GM12878 (cell line): ENCODE measurements around the gene TAF11L12. TPM values are rescaled to one million over a fixed set of nuclear protein-coding genes. Genes with fewer than 3 reads are reported as not detected.

Source experiments
- ATAC-seq: fragments of 200-7000 bp; cut with Tn5 transposase; 3 replicates; pipeline ENCODE4 v1.9.1; 2020; ENCODE audit warnings: mild to moderate bottlenecking, moderate library complexity
- BruUV-seq: library from RNA; stranded (reverse); fragments of 400-500 nt; replicated peaks from 2 replicates; lab custom pipeline; 2021; lab: Mats Ljungman, UMichigan
- CTCF ChIA-PET: fragments of 300-600 bp; sonication (Branson Sonifier 250); formaldehyde crosslinking; extraction: SDS; loops from one replicate; lab custom pipeline; 2021; ENCODE audit warnings: inconsistent platforms; lab: Yijun Ruan, JAX
- POLR2A ChIA-PET: fragments of 350-600 bp; formaldehyde crosslinking; extraction: SDS; loops from one replicate; lab custom pipeline; 2021; ENCODE audit warnings: inconsistent platforms; lab: Charles Lee
- RAD21 ChIA-PET: fragments of 300-600 bp; sonication (Branson Sonifier 250); formaldehyde crosslinking; loops from one replicate; lab custom pipeline; 2023; ENCODE audit warnings: antibody characterized with exemption; ENCODE audit not compliant: unreplicated experiment; lab: Charles Lee
- SMC1A ChIA-PET: fragments of 300-600 bp; sonication (Branson Sonifier 250); formaldehyde crosslinking; loops from one replicate; lab custom pipeline; 2023; ENCODE audit not compliant: unreplicated experiment, uncharacterized antibody; lab: Charles Lee
- DNase-seq: peaks from one replicate; pipeline ENCODE4 v3.0.0-alpha.2; 2011; ENCODE audit warnings: low read depth, low spot score
- FAIRE-seq: peaks from 3 replicates; lab custom pipeline; 2011; peaks lifted over from hg19 to GRCh38; lab: Jason Lieb, UNC
- H2AFZ ChIP-seq: 2 replicates; pipeline ENCODE4 v1.6.0; 2011; ENCODE audit warnings: low read depth, low read length, control low read depth; ENCODE audit not compliant: control insufficient read depth
- H3K27ac ChIP-seq: 2 replicates; pipeline ENCODE4 v1.5.1; 2011; ENCODE audit warnings: control low read depth; ENCODE audit not compliant: control insufficient read depth, insufficient read depth
- H3K27me3 ChIP-seq, 2 experiments: replicated peaks in 1 of 2; 2 replicates each; pipeline versions ENCODE4 v1.6.0 to v1.6.1; 2011; ENCODE audit warnings: low read length in 1 of 2; ENCODE audit not compliant: control insufficient read depth in 2 of 2, insufficient read depth in 2 of 2
- H3K36me3 ChIP-seq, 2 experiments: 2 replicates each; pipeline ENCODE4 v1.5.1; 2011; ENCODE audit warnings: low read length in 1 of 2; ENCODE audit not compliant: control insufficient read depth in 2 of 2, insufficient read depth in 2 of 2
- H3K4me1 ChIP-seq: 2 replicates; pipeline ENCODE4 v1.6.1; 2011; ENCODE audit warnings: mild to moderate bottlenecking, low read length, moderate library complexity, mixed read lengths; ENCODE audit not compliant: control insufficient read depth, insufficient read depth
- H3K4me2 ChIP-seq: 2 replicates; pipeline ENCODE4 v1.6.0; 2011; ENCODE audit warnings: control low read depth; ENCODE audit not compliant: control insufficient read depth, insufficient read depth
- H3K4me3 ChIP-seq: fragments of 200-600 bp; sonication (generic); 2 replicates; pipeline ENCODE4 v1.5.1; 2016
- H3K79me2 ChIP-seq: 2 replicates; pipeline ENCODE4 v1.6.0; 2011; ENCODE audit warnings: low read length; ENCODE audit not compliant: control insufficient read depth, insufficient read depth
- H3K9ac ChIP-seq: 2 replicates; pipeline ENCODE4 v1.8.0; 2011; ENCODE audit warnings: low read length, control low read depth, mixed read lengths; ENCODE audit not compliant: control insufficient read depth, insufficient read depth
- H3K9me3 ChIP-seq: replicated peaks from 3 replicates; pipeline ENCODE4 v1.5.1; 2011; ENCODE audit warnings: mild to moderate bottlenecking, low read length; ENCODE audit not compliant: control insufficient read depth, insufficient read depth
- H4K20me1 ChIP-seq: 2 replicates; pipeline ENCODE4 v1.6.0; 2011; ENCODE audit not compliant: control insufficient read depth, insufficient read depth
- ASH2L ChIP-seq: fragments of 300-600, 200-600 bp; sonication (generic); IDR thresholded peaks from 2 replicates; pipeline ENCODE4 v1.6.1; 2017; ENCODE audit warnings: low read depth, mild to moderate bottlenecking, borderline replicate concordance
- EGR1 ChIP-seq, 2 experiments: IDR thresholded peaks; 1 replicate in 1 of 2; 2 replicates in 1 of 2; pipeline ENCODE4 v1.6.1; 2011 to 2012; ENCODE audit warnings: low read depth in 2 of 2, low read length in 2 of 2, borderline replicate concordance in 1 of 2, mild to moderate bottlenecking in 1 of 2, moderate library complexity in 1 of 2
- NFYA ChIP-seq: IDR thresholded peaks from 2 replicates; pipeline ENCODE4 v1.6.1; 2011; ENCODE audit warnings: low read depth, mild to moderate bottlenecking, low read length, improper control_type of control experiment, borderline replicate concordance
- NFYB ChIP-seq: IDR thresholded peaks from 2 replicates; pipeline ENCODE4 v1.6.1; 2011; ENCODE audit warnings: low read depth, mild to moderate bottlenecking, low read length, improper control_type of control experiment, moderate library complexity; ENCODE audit not compliant: insufficient read depth
- PAX5 ChIP-seq: IDR thresholded peaks from 2 replicates; pipeline ENCODE4 v1.6.1; 2011; ENCODE audit warnings: low read depth, low read length, borderline replicate concordance
- RAD51 ChIP-seq: fragments of 450-650 bp; IDR thresholded peaks from 2 replicates; pipeline ENCODE4 v1.6.1; 2016; ENCODE audit warnings: moderate library complexity, mild to moderate bottlenecking, inconsistent platforms
- RELA ChIP-seq: fragments of 450-650 bp; IDR thresholded peaks from 2 replicates; pipeline ENCODE4 v1.8.0; 2014; ENCODE audit warnings: borderline replicate concordance; ENCODE audit not compliant: partially characterized antibody
- SMARCA5 ChIP-seq: fragments of 450-650 bp; IDR thresholded peaks from 2 replicates; pipeline ENCODE4 v1.6.1; 2017; ENCODE audit warnings: mild to moderate bottlenecking
- SREBF2 ChIP-seq: IDR thresholded peaks from 2 replicates; pipeline ENCODE4 v1.6.1; 2012; ENCODE audit warnings: mild to moderate bottlenecking, low read length
- SUPT20H ChIP-seq: IDR thresholded peaks from 2 replicates; pipeline ENCODE4 v1.6.1; 2011; ENCODE audit warnings: low read depth, mild to moderate bottlenecking, low read length, moderate library complexity, borderline replicate concordance; ENCODE audit not compliant: control insufficient read depth
- TCF3 ChIP-seq: IDR thresholded peaks from 2 replicates; pipeline ENCODE4 v1.6.1; 2012; ENCODE audit warnings: low read depth, mild to moderate bottlenecking, low read length, borderline replicate concordance; ENCODE audit not compliant: insufficient read depth
- WGBS: methylation state at CpG from one replicate; pipeline ENCODE4 v1.1.6; 2016; ENCODE audit warnings: low lambda C conversion rate; ENCODE audit not compliant: insufficient replicate concordance, insufficient coverage; ENCODE audit errors: missing lambda C conversion rate; 5-methylcytosine and 5-hydroxymethylcytosine counted together
- in situ Hi-C: fragments of 300-500 bp; cut with MboI; formaldehyde crosslinking; loops from 9 replicates; pipeline ENCODE4 v1.14.3; 2018; ENCODE audit warnings: mixed read lengths
- intact Hi-C: fragments of 100-400 bp; cut with micrococcal nuclease; formaldehyde crosslinking; loops from one replicate; pipeline ENCODE4 v1.14.2; 2022; ENCODE audit not compliant: unreplicated experiment
- polyA plus RNA-seq, 11 experiments: library from polyadenylated mRNA; depleted of rRNA in 4 of 11; unstranded in 6 of 11; stranded (reverse) in 5 of 11; fragments of >200 nt; fragmentation: Nextera tagmentation in 4 of 11; fragmentation: Illumina TruSeq in 1 of 11; extraction: Ambion mirVana in 4 of 11; extraction: Trizol in 1 of 11; gene quantifications; 1 replicate in 1 of 11; 2 replicates in 10 of 11; pipeline versions ENCODE4 v1.2.1 to v1.2.3, GENCODE V29; 2011 to 2016; ENCODE audit warnings: inconsistent platforms in 2 of 11, missing spikeins in 2 of 11, low read depth in 1 of 11
- total RNA-seq, 4 experiments: library from RNA; depleted of rRNA in 3 of 4; stranded (reverse); fragments of >200 nt in 3 of 4; fragmentation: Illumina TruSeq in 1 of 4; extraction: Trizol in 1 of 4; gene quantifications; 2 replicates each; pipeline versions ENCODE4 v1.2.1 to v1.2.3, GENCODE V29; 2013 to 2021
- TF ChIP-seq, protein P1 (sequence below): IDR thresholded peaks from 2 replicates; pipeline ENCODE4 v1.6.1; 2011; ENCODE audit warnings: borderline replicate concordance, low read depth, mild to moderate bottlenecking, moderate library complexity, mixed read lengths, low read length; ENCODE audit not compliant: insufficient read depth; ENCODE audit errors: extremely low read length
- TF ChIP-seq, protein P2 (sequence below): fragments of 450-650 bp; IDR thresholded peaks from 2 replicates; pipeline ENCODE4 v1.6.1; 2018; ENCODE audit warnings: borderline replicate concordance, mild to moderate bottlenecking; ENCODE audit not compliant: partially characterized antibody
- TF ChIP-seq, protein P3 (sequence below): IDR thresholded peaks from 2 replicates; pipeline ENCODE4 v1.6.1; 2012; ENCODE audit warnings: low read depth, low read length, improper control_type of control experiment
- TF ChIP-seq, protein P4 (sequence below): fragments of 150-350 bp; IDR thresholded peaks from 2 replicates; pipeline ENCODE4 v1.6.1; 2016; ENCODE audit warnings: low read depth, low read length

Gene TAF11L12
- total and polyA plus RNA-seq, 10 of the 15 experiments (the other 5 are each of a cell fraction or from before 2014, with no cell fraction given): not detected

DNA sequence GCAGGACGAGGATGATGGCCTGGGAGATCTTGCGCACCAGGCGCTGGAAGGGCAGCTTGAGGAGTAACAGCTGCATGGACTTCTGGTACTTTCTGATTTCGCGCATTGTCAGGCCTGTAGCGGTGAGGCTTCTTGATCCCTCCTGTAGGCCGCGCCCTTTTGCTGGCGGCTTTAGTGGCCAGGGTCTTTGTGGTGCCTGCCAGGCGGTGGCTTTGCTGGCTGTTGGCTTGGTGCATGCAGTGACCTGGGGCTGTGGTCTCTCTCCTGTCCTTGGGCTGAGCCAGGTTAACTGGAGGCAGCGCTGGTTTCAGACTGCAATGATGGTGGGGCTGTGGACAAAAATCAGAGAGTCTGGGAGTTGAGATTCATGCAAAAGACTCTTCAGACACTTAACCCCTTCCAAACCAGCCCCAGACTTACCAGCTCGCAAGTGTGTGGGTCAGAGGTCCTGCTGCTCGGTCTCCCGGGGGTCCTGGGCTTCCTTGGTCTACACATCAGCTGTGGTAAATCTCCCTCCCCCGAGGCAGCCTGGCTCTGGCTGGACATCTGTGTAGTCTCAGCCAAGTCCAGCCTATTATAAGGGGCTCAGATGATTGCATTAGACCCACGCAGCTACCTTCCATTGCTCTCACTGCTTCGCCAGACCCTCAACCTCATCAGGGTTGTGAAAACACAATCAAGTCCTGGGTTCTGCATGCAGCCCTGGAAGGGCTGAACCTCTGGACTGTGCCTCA, 4.8 kb downstream of the TAF11L12 start:
- Histone ChIP-seq H3K27ac (no peak overlapping the region), H3K9me3 (no peaks in the 10 kb centered on the region), H3K4me3 (no peak overlapping the region), H3K79me2 (no peaks in the 10 kb centered on the region), H3K4me1 (no peaks in the 10 kb centered on the region), H3K4me2 (no peak overlapping the region), H4K20me1 (no peaks in the 10 kb centered on the region), H3K9ac (no peak overlapping the region), H2AFZ (no peak overlapping the region), H3K27me3 (no peaks in the 10 kb centered on the region), H3K36me3 (no peaks in the 10 kb centered on the region)
- FAIRE-seq (no peak), ATAC-seq (no peak), DNase-seq (no peak)
- WGBS: 57% methylated on average over 17 of the region's 17 CpGs
- ChIA-PET RAD21 (no interaction called here), SMC1A (no interaction called here), POLR2A (no interaction called here), CTCF (no interaction called here)
- in situ Hi-C loops: no loop called here
- no TSS peak for BruUV-seq
- intact Hi-C loops: no loop called here
- TF ChIP-seq, protein P1, sequence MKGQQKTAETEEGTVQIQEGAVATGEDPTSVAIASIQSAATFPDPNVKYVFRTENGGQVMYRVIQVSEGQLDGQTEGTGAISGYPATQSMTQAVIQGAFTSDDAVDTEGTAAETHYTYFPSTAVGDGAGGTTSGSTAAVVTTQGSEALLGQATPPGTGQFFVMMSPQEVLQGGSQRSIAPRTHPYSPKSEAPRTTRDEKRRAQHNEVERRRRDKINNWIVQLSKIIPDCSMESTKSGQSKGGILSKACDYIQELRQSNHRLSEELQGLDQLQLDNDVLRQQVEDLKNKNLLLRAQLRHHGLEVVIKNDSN: no peak
- TF ChIP-seq, protein P2, sequence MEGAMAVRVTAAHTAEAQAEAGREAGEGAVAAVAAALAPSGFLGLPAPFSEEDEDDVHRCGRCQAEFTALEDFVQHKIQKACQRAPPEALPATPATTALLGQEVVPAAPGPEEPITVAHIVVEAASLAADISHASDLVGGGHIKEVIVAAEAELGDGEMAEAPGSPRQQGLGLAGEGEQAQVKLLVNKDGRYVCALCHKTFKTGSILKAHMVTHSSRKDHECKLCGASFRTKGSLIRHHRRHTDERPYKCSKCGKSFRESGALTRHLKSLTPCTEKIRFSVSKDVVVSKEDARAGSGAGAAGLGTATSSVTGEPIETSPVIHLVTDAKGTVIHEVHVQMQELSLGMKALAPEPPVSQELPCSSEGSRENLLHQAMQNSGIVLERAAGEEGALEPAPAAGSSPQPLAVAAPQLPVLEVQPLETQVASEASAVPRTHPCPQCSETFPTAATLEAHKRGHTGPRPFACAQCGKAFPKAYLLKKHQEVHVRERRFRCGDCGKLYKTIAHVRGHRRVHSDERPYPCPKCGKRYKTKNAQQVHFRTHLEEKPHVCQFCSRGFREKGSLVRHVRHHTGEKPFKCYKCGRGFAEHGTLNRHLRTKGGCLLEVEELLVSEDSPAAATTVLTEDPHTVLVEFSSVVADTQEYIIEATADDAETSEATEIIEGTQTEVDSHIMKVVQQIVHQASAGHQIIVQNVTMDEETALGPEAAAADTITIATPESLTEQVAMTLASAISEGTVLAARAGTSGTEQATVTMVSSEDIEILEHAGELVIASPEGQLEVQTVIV: no peak
- TF ChIP-seq RELA: no peak
- TF ChIP-seq NFYA: no peak
- TF ChIP-seq EGR1 (IDR thresholded peaks at IDR 0.05; ENCODE audit: borderline replicate concordance in 1 of 2, low read depth in 2 of 2, low read length in 2 of 2): no peak
- TF ChIP-seq NFYB: no peak
- no peak for TF ChIP-seq SUPT20H
- TF ChIP-seq TCF3: no peak
- no peak for TF ChIP-seq PAX5
- no peak for TF ChIP-seq SREBF2
- TF ChIP-seq SMARCA5: no peak
- TF ChIP-seq, protein P3, sequence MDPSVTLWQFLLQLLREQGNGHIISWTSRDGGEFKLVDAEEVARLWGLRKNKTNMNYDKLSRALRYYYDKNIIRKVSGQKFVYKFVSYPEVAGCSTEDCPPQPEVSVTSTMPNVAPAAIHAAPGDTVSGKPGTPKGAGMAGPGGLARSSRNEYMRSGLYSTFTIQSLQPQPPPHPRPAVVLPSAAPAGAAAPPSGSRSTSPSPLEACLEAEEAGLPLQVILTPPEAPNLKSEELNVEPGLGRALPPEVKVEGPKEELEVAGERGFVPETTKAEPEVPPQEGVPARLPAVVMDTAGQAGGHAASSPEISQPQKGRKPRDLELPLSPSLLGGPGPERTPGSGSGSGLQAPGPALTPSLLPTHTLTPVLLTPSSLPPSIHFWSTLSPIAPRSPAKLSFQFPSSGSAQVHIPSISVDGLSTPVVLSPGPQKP: no peak
- TF ChIP-seq, protein P4, sequence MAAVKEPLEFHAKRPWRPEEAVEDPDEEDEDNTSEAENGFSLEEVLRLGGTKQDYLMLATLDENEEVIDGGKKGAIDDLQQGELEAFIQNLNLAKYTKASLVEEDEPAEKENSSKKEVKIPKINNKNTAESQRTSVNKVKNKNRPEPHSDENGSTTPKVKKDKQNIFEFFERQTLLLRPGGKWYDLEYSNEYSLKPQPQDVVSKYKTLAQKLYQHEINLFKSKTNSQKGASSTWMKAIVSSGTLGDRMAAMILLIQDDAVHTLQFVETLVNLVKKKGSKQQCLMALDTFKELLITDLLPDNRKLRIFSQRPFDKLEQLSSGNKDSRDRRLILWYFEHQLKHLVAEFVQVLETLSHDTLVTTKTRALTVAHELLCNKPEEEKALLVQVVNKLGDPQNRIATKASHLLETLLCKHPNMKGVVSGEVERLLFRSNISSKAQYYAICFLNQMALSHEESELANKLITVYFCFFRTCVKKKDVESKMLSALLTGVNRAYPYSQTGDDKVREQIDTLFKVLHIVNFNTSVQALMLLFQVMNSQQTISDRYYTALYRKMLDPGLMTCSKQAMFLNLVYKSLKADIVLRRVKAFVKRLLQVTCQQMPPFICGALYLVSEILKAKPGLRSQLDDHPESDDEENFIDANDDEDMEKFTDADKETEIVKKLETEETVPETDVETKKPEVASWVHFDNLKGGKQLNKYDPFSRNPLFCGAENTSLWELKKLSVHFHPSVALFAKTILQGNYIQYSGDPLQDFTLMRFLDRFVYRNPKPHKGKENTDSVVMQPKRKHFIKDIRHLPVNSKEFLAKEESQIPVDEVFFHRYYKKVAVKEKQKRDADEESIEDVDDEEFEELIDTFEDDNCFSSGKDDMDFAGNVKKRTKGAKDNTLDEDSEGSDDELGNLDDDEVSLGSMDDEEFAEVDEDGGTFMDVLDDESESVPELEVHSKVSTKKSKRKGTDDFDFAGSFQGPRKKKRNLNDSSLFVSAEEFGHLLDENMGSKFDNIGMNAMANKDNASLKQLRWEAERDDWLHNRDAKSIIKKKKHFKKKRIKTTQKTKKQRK: no peak
- TF ChIP-seq ASH2L: no peak
- TF ChIP-seq RAD51: no peak
